Calu3 (cell line): ENCODE results near the gene DYNC2H1. TPM values are rescaled to one million over a fixed set of nuclear protein-coding genes. Genes with fewer than 3 reads are reported as not detected.

ENCODE experiments used
- BruUV-seq: library from RNA; stranded (reverse); fragments of 400-500 nt; replicated peaks from 2 replicates; lab custom pipeline; 2021; lab: Mats Ljungman, UMichigan
- CTCF ChIA-PET: fragments of 300-600 bp; sonication (Branson Sonifier 250); formaldehyde crosslinking; loops from one replicate; lab custom pipeline; 2022; ENCODE audit warnings: antibody characterized with exemption; lab: Charles Lee
- DNase-seq: peaks from one replicate; pipeline ENCODE4 v3.0.0; 2022
- H3K27ac Mint-ChIP-seq: one replicate; pipeline ENCODE4 v1.8.0; 2022; ENCODE audit warnings: mixed read lengths; ENCODE audit not compliant: unreplicated experiment
- H3K27me3 Mint-ChIP-seq: one replicate; pipeline ENCODE4 v1.8.0; 2022; ENCODE audit warnings: mixed read lengths; ENCODE audit not compliant: unreplicated experiment
- H3K36me3 Mint-ChIP-seq: one replicate; pipeline ENCODE4 v1.8.0; 2022; ENCODE audit warnings: mild to moderate bottlenecking, moderate library complexity, mixed read lengths; ENCODE audit not compliant: insufficient read depth, unreplicated experiment
- H3K4me1 Mint-ChIP-seq: one replicate; pipeline ENCODE4 v1.8.0; 2022; ENCODE audit warnings: mild to moderate bottlenecking, low read depth, mixed read lengths; ENCODE audit not compliant: unreplicated experiment
- H3K4me3 Mint-ChIP-seq: one replicate; pipeline ENCODE4 v1.8.0; 2022; ENCODE audit warnings: mild to moderate bottlenecking, low read depth, moderate library complexity, mixed read lengths; ENCODE audit not compliant: unreplicated experiment
- H3K9me3 Mint-ChIP-seq: one replicate; pipeline ENCODE4 v1.8.0; 2022; ENCODE audit warnings: low read depth, mixed read lengths; ENCODE audit not compliant: unreplicated experiment
- CTCF ChIP-seq: fragments of 200-600 bp; IDR thresholded peaks from one replicate; pipeline ENCODE4 v1.8.0; 2022; ENCODE audit warnings: antibody characterized with exemption; ENCODE audit not compliant: unreplicated experiment
- intact Hi-C: fragments of 100-400 bp; cut with micrococcal nuclease; formaldehyde crosslinking; loops from one replicate; pipeline ENCODE4 v1.10.0; 2022; ENCODE audit not compliant: unreplicated experiment
- total RNA-seq: library from RNA; stranded (reverse); gene quantifications from 2 replicates; pipeline ENCODE4 v1.2.3, GENCODE V29; 2022

The DYNC2H1 gene
- total RNA-seq, 1 experiment from 2014 or later = 3.4 TPM

GRCh38 chr11:103384652-103385051, 275.4 kb downstream of the DYNC2H1 start:
- no peak overlapping the region for H3K4me3 Mint-ChIP-seq
- intact Hi-C loops = no loop called here
- no peaks in the 10 kb centered on the region for H3K27me3 Mint-ChIP-seq
- no peaks in the 10 kb centered on the region for H3K36me3 Mint-ChIP-seq
- H3K4me1 Mint-ChIP-seq = no peaks in the 10 kb centered on the region
- CTCF ChIA-PET = no interaction called here
- no peak overlapping the region for H3K27ac Mint-ChIP-seq
- no TSS peak for BruUV-seq
- no peak for TF ChIP-seq CTCF
- no peak for DNase-seq
- no peaks in the 10 kb centered on the region for H3K9me3 Mint-ChIP-seq

- intact Hi-C loops = no loop called here
- H3K4me1 Mint-ChIP-seq = no peaks in the 10 kb centered on the region
- H3K4me3 Mint-ChIP-seq = no peak overlapping the region
- H3K9me3 Mint-ChIP-seq = no peaks in the 10 kb centered on the region
- no peak overlapping the region for H3K27ac Mint-ChIP-seq
- DNase-seq = no peak
- no TSS peak for BruUV-seq
- CTCF ChIA-PET = interaction anchor here (0.6 kb wide), 1 partner anchor 24 kb away, joined by 4 read pairs; no protein-coding TSS in a partner anchor
- no peaks in the 10 kb centered on the region for H3K36me3 Mint-ChIP-seq
- H3K27me3 Mint-ChIP-seq = no peaks in the 10 kb centered on the region
- no peak for TF ChIP-seq CTCF
These were observed 286.4 kb downstream of the DYNC2H1 start for GRCh38 chr11:103395612-103396011.

GRCh38 chr11:103396237-103396636, 287.0 kb downstream of the DYNC2H1 start:
- TF ChIP-seq CTCF = no peak
- no TSS peak for BruUV-seq
- H3K27me3 Mint-ChIP-seq = no peaks in the 10 kb centered on the region
- DNase-seq = no peak
- H3K9me3 Mint-ChIP-seq = no peaks in the 10 kb centered on the region
- H3K4me1 Mint-ChIP-seq = no peaks in the 10 kb centered on the region
- no peak overlapping the region for H3K4me3 Mint-ChIP-seq
- intact Hi-C loops = no loop called here
- no peak overlapping the region for H3K27ac Mint-ChIP-seq
- H3K36me3 Mint-ChIP-seq = no peaks in the 10 kb centered on the region
- CTCF ChIA-PET = interaction anchor here (0.6 kb wide), 1 partner anchor 24 kb away, joined by 4 read pairs; no protein-coding TSS in a partner anchor

GRCh38 chr11:103397369-103397768, 288.1 kb downstream of the DYNC2H1 start:
- Mint-ChIP-seq H3K36me3 (no peaks in the 10 kb centered on the region), H3K4me1 (no peaks in the 10 kb centered on the region), H3K27me3 (no peaks in the 10 kb centered on the region), H3K27ac (no peak overlapping the region), H3K9me3 (no peaks in the 10 kb centered on the region), H3K4me3 (no peak overlapping the region)
- intact Hi-C loops = no loop called here
- no peak for TF ChIP-seq CTCF
- BruUV-seq = no TSS peak
- CTCF ChIA-PET = no interaction called here
- DNase-seq = no peak
